GM12878 (cell line): ENCODE data around the gene ABHD11. TPM values are rescaled to one million over a fixed set of nuclear protein-coding genes. Genes with fewer than 3 reads are reported as not detected.

Experiments
- ASH2L ChIP-seq: fragments of 300-600, 200-600 bp; sonication (generic); IDR thresholded peaks from 2 replicates; pipeline ENCODE4 v1.6.1; 2017; ENCODE audit warnings: low read depth, mild to moderate bottlenecking, borderline replicate concordance
- ATF7 ChIP-seq: fragments of 450-650 bp; IDR thresholded peaks from 2 replicates; pipeline ENCODE4 v1.6.1; 2016; ENCODE audit warnings: low read depth, mild to moderate bottlenecking
- E2F4 ChIP-seq: IDR thresholded peaks from 2 replicates; pipeline ENCODE4 v1.6.1; 2012; ENCODE audit warnings: low read depth, low read length, improper control_type of control experiment
- FOXK2 ChIP-seq: fragments of 450-650 bp; IDR thresholded peaks from 2 replicates; pipeline ENCODE4 v1.6.1; 2017; ENCODE audit warnings: mild to moderate bottlenecking, moderate library complexity
- NBN ChIP-seq: fragments of 450-650 bp; IDR thresholded peaks from 2 replicates; pipeline ENCODE4 v1.6.1; 2016
- NFXL1 ChIP-seq: fragments of 450-650 bp; IDR thresholded peaks from 2 replicates; pipeline ENCODE4 v1.6.1; 2017; ENCODE audit warnings: antibody characterized with exemption, mild to moderate bottlenecking, borderline replicate concordance
- RAD51 ChIP-seq: fragments of 450-650 bp; IDR thresholded peaks from 2 replicates; pipeline ENCODE4 v1.6.1; 2016; ENCODE audit warnings: moderate library complexity, mild to moderate bottlenecking, inconsistent platforms
- RBBP5 ChIP-seq: fragments of 200-600 bp; sonication (generic); conservative IDR thresholded peaks from 2 replicates; pipeline ENCODE4 v1.6.1; 2016
- SREBF1 ChIP-seq: IDR thresholded peaks from 2 replicates; pipeline ENCODE4 v1.6.1; 2012; ENCODE audit warnings: mild to moderate bottlenecking, low read length
- SREBF2 ChIP-seq: IDR thresholded peaks from 2 replicates; pipeline ENCODE4 v1.6.1; 2012; ENCODE audit warnings: mild to moderate bottlenecking, low read length
- STAT3 ChIP-seq: IDR thresholded peaks from 2 replicates; pipeline ENCODE4 v1.6.1; 2011; ENCODE audit warnings: low read depth, low read length, improper control_type of control experiment
- polyA plus RNA-seq, 11 experiments: library from polyadenylated mRNA; depleted of rRNA in 4 of 11; unstranded in 6 of 11; stranded (reverse) in 5 of 11; fragments of >200 nt; fragmentation: Nextera tagmentation in 4 of 11; fragmentation: Illumina TruSeq in 1 of 11; extraction: Ambion mirVana in 4 of 11; extraction: Trizol in 1 of 11; gene quantifications; 1 replicate in 1 of 11; 2 replicates in 10 of 11; pipeline versions ENCODE4 v1.2.1 to v1.2.3, GENCODE V29; 2011 to 2016; ENCODE audit warnings: inconsistent platforms in 2 of 11, missing spikeins in 2 of 11, low read depth in 1 of 11
- total RNA-seq, 4 experiments: library from RNA; depleted of rRNA in 3 of 4; stranded (reverse); fragments of >200 nt in 3 of 4; fragmentation: Illumina TruSeq in 1 of 4; extraction: Trizol in 1 of 4; gene quantifications; 2 replicates each; pipeline versions ENCODE4 v1.2.1 to v1.2.3, GENCODE V29; 2013 to 2021
- TF ChIP-seq, protein P1 (sequence below): fragments of 450-650 bp; IDR thresholded peaks from 2 replicates; pipeline ENCODE4 v1.6.1; 2016; ENCODE audit warnings: mild to moderate bottlenecking, moderate library complexity, borderline replicate concordance
- TF ChIP-seq, protein P2 (sequence below): fragments of 450-650 bp; IDR thresholded peaks from 2 replicates; pipeline ENCODE4 v1.6.1; 2017; ENCODE audit warnings: mild to moderate bottlenecking, low read depth, inconsistent platforms; ENCODE audit not compliant: poor library complexity, severe bottlenecking
- TF ChIP-seq, protein P3 (sequence below): fragments of 150-350 bp; IDR thresholded peaks from 2 replicates; pipeline ENCODE4 v1.6.1; 2016; ENCODE audit warnings: low read depth, low read length

Gene ABHD11
- total and polyA plus RNA-seq, 10 of the 15 experiments (the other 5 are each of a cell fraction or from before 2014, with no cell fraction given) = 2.8 to 24.8 (median 10.1) TPM

GRCh38 chr7:73700069-73700423 is 38.6 kb downstream of the ABHD11 start (continued):
- TF ChIP-seq RBBP5 (no peak), STAT3 (no peak), SREBF1 (no peak), ASH2L (no peak), E2F4 (no peak), SREBF2 (no peak), ATF7 (no peak), NFXL1 (no peak), NBN (no peak), RAD51 (no peak), FOXK2 (no peak)
- TF ChIP-seq, protein P1, sequence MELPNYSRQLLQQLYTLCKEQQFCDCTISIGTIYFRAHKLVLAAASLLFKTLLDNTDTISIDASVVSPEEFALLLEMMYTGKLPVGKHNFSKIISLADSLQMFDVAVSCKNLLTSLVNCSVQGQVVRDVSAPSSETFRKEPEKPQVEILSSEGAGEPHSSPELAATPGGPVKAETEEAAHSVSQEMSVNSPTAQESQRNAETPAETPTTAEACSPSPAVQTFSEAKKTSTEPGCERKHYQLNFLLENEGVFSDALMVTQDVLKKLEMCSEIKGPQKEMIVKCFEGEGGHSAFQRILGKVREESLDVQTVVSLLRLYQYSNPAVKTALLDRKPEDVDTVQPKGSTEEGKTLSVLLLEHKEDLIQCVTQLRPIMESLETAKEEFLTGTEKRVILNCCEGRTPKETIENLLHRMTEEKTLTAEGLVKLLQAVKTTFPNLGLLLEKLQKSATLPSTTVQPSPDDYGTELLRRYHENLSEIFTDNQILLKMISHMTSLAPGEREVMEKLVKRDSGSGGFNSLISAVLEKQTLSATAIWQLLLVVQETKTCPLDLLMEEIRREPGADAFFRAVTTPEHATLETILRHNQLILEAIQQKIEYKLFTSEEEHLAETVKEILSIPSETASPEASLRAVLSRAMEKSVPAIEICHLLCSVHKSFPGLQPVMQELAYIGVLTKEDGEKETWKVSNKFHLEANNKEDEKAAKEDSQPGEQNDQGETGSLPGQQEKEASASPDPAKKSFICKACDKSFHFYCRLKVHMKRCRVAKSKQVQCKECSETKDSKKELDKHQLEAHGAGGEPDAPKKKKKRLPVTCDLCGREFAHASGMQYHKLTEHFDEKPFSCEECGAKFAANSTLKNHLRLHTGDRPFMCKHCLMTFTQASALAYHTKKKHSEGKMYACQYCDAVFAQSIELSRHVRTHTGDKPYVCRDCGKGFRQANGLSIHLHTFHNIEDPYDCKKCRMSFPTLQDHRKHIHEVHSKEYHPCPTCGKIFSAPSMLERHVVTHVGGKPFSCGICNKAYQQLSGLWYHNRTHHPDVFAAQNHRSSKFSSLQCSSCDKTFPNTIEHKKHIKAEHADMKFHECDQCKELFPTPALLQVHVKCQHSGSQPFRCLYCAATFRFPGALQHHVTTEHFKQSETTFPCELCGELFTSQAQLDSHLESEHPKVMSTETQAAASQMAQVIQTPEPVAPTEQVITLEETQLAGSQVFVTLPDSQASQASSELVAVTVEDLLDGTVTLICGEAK = no peak
- TF ChIP-seq, protein P2, sequence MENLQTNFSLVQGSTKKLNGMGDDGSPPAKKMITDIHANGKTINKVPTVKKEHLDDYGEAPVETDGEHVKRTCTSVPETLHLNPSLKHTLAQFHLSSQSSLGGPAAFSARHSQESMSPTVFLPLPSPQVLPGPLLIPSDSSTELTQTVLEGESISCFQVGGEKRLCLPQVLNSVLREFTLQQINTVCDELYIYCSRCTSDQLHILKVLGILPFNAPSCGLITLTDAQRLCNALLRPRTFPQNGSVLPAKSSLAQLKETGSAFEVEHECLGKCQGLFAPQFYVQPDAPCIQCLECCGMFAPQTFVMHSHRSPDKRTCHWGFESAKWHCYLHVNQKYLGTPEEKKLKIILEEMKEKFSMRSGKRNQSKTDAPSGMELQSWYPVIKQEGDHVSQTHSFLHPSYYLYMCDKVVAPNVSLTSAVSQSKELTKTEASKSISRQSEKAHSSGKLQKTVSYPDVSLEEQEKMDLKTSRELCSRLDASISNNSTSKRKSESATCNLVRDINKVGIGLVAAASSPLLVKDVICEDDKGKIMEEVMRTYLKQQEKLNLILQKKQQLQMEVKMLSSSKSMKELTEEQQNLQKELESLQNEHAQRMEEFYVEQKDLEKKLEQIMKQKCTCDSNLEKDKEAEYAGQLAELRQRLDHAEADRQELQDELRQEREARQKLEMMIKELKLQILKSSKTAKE = no peak
- TF ChIP-seq, protein P3, sequence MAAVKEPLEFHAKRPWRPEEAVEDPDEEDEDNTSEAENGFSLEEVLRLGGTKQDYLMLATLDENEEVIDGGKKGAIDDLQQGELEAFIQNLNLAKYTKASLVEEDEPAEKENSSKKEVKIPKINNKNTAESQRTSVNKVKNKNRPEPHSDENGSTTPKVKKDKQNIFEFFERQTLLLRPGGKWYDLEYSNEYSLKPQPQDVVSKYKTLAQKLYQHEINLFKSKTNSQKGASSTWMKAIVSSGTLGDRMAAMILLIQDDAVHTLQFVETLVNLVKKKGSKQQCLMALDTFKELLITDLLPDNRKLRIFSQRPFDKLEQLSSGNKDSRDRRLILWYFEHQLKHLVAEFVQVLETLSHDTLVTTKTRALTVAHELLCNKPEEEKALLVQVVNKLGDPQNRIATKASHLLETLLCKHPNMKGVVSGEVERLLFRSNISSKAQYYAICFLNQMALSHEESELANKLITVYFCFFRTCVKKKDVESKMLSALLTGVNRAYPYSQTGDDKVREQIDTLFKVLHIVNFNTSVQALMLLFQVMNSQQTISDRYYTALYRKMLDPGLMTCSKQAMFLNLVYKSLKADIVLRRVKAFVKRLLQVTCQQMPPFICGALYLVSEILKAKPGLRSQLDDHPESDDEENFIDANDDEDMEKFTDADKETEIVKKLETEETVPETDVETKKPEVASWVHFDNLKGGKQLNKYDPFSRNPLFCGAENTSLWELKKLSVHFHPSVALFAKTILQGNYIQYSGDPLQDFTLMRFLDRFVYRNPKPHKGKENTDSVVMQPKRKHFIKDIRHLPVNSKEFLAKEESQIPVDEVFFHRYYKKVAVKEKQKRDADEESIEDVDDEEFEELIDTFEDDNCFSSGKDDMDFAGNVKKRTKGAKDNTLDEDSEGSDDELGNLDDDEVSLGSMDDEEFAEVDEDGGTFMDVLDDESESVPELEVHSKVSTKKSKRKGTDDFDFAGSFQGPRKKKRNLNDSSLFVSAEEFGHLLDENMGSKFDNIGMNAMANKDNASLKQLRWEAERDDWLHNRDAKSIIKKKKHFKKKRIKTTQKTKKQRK = no peak
